ENCODE measurements around the gene CMTM6. TPM values are rescaled to one million over a fixed set of nuclear protein-coding genes. Genes with fewer than 3 reads are reported as not detected.
"Not testable (repeated sequence)": the region's sequence is repeated elsewhere in the genome, so short reads cannot be mapped to it uniquely, and the experiment has no call there.

CMTM6 gene
- total RNA-seq, 2 donors from 2014 or later, result 48.6 to 83.0 TPM

- Mint-ChIP-seq H3K27ac (no peak overlapping the region), H3K27me3 (no peaks in the 10 kb centered on the region), H3K4me1 (ENCODE audit: low read depth in 2 of 2) (peaks cover 8 to 14% of the 10 kb centered on the region in 2 donors), H3K4me3 (no peak overlapping the region), H3K9me3 (no peaks in the 10 kb centered on the region), H3K36me3 (peaks cover 6% of the 10 kb centered on the region)
- peak; percentile 73 to 87 for ATAC-seq
- peak; percentile 65 for DNase-seq (ENCODE audit: low spot score)
Observed at GRCh38 chr3:32493437-32494414, 8.9 kb downstream of the CMTM6 start.

- no peaks in the 10 kb centered on the region for H3K9me3 Mint-ChIP-seq
- ATAC-seq (peak; percentile 33 to 59), DNase-seq (ENCODE audit: low spot score) (no peak)
- no peak overlapping the region for H3K27ac Mint-ChIP-seq
- H3K4me3 Mint-ChIP-seq, result no peak overlapping the region
- peaks cover 6% of the 10 kb centered on the region for H3K36me3 Mint-ChIP-seq
- H3K27me3 Mint-ChIP-seq, result no peaks in the 10 kb centered on the region
- peaks cover 8% of the 10 kb centered on the region in 2 donors for H3K4me1 Mint-ChIP-seq (ENCODE audit: low read depth in 2 of 2)
Observed at GRCh38 chr3:32492684-32493436, 9.8 kb downstream of the CMTM6 start.

DNA sequence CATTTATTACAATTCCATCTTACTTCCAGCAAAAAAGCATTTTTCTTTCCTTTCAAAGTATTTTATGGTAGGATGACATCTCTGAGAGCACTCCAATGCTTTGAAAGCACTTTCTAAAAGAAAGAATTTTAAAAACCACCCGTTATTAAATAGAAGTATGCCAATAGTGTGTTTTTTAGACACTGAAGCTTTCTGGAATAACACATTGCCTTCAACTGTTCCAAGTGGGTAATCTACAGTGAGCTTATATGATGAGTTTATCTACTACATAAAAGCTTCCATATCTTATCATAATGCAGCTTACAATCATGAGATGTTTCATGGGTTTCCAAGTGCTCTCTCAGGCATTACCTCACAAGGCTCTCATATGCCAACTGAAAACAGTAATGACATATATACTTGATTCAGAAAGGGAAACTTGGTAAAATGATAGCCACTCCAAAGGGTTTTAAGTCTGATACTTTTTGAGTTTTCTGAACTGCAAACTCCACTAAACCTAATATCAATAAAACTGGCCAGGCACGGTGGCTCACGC is 14.1 kb downstream of the CMTM6 start:
- Mint-ChIP-seq H3K27ac (peak overlapping the region in 1 of 2 donors; percentile 39), H3K36me3 (peaks cover 10% of the 10 kb centered on the region), H3K27me3 (no peaks in the 10 kb centered on the region), H3K4me1 (ENCODE audit: low read depth in 2 of 2) (peaks cover 10 to 16% of the 10 kb centered on the region in 2 donors), H3K9me3 (no peaks in the 10 kb centered on the region), H3K4me3 (no peak overlapping the region)
- DNase-seq (ENCODE audit: low spot score), result no peak
- no peak for ATAC-seq

GRCh38 chr3:32487781-32488473 is 14.7 kb downstream of the CMTM6 start:
- no peaks in the 10 kb centered on the region for H3K27me3 Mint-ChIP-seq
- H3K27ac Mint-ChIP-seq, result peak overlapping the region in 1 of 2 donors; percentile 39
- H3K9me3 Mint-ChIP-seq, result no peaks in the 10 kb centered on the region
- H3K4me1 Mint-ChIP-seq (ENCODE audit: low read depth in 2 of 2), result peaks cover 10 to 16% of the 10 kb centered on the region in 2 donors
- no peak overlapping the region for H3K4me3 Mint-ChIP-seq
- H3K36me3 Mint-ChIP-seq, result peaks cover 10% of the 10 kb centered on the region
- no peak for ATAC-seq
- no peak for DNase-seq (ENCODE audit: low spot score)

- no peaks in the 10 kb centered on the region for H3K9me3 Mint-ChIP-seq
- H3K27ac Mint-ChIP-seq, result peak overlapping the region; percentile 7 to 33
- no peaks in the 10 kb centered on the region for H3K27me3 Mint-ChIP-seq
- DNase-seq (ENCODE audit: low spot score), result no peak
- peaks cover 24% of the 10 kb centered on the region for H3K36me3 Mint-ChIP-seq
- H3K4me1 Mint-ChIP-seq (ENCODE audit: low read depth in 2 of 2), result peaks cover 19 to 30% of the 10 kb centered on the region in 2 donors
- ATAC-seq, result no peak
- no peak overlapping the region for H3K4me3 Mint-ChIP-seq
Observed at GRCh38 chr3:32484436-32484835, 18.2 kb downstream of the CMTM6 start.

DNA sequence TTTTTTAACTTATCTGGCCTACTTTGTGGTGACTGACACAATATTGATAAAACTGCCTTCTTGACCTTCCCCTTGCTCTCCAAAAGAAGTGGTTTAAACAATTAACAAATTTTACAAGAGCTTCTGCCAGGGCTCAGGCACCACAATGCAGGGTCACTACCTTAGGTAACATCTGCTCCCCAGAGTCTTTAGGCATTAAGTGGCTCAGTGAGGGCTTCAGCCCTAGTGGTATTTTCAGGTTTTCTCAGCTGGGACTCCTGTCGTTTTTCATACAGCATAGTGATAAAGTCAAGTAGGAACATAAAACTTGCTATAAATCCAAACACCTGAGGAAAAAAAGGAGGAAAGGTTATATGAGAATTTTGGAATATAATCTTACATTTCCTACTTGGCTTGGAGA is 18.9 kb downstream of the CMTM6 start:
- Mint-ChIP-seq H3K4me3 (no peak overlapping the region), H3K27ac (peak overlapping the region in 1 of 2 donors; percentile 33), H3K4me1 (ENCODE audit: low read depth in 2 of 2) (peaks cover 19 to 30% of the 10 kb centered on the region in 2 donors), H3K27me3 (no peaks in the 10 kb centered on the region), H3K9me3 (no peaks in the 10 kb centered on the region), H3K36me3 (peaks cover 24% of the 10 kb centered on the region)
- DNase-seq (ENCODE audit: low spot score), result no peak
- ATAC-seq, result no peak

DNA sequence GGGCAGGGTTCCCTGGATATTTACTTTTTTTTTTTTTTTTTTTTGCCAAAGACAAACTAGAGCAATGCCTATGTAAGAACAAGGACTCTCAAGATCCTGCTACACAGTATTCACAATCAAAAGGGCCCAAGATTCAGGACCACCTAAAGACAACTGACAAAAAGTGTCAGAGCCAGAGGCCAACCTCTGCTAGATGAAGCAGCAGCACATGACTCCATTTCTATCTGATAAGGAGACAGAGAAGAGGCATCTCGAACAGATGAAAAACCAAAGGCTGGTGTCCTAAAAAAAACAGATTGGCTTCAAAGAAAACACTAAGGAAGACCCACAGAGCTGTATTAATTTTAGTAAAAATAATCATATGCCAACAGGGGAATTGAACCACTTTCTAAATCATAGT is 20.0 kb downstream of the CMTM6 start:
- H3K27me3 Mint-ChIP-seq, result no peaks in the 10 kb centered on the region
- peaks cover 24 to 30% of the 10 kb centered on the region in 2 donors for H3K4me1 Mint-ChIP-seq (ENCODE audit: low read depth in 2 of 2)
- no peak for ATAC-seq
- no peak overlapping the region for H3K27ac Mint-ChIP-seq
- H3K9me3 Mint-ChIP-seq, result no peaks in the 10 kb centered on the region
- no peak for DNase-seq (ENCODE audit: low spot score)
- H3K36me3 Mint-ChIP-seq, result peaks cover 24% of the 10 kb centered on the region
- no peak overlapping the region for H3K4me3 Mint-ChIP-seq

GRCh38 chr3:32481791-32482631 is 20.6 kb downstream of the CMTM6 start:
- peaks cover 25% of the 10 kb centered on the region for H3K36me3 Mint-ChIP-seq
- H3K9me3 Mint-ChIP-seq, result no peaks in the 10 kb centered on the region
- H3K27ac Mint-ChIP-seq, result no peak overlapping the region
- ATAC-seq (peak in 1 of 2 donors; percentile 80), DNase-seq (ENCODE audit: low spot score) (no peak)
- no peak overlapping the region for H3K4me3 Mint-ChIP-seq
- H3K27me3 Mint-ChIP-seq, result no peaks in the 10 kb centered on the region
- peaks cover 26 to 30% of the 10 kb centered on the region in 2 donors for H3K4me1 Mint-ChIP-seq (ENCODE audit: low read depth in 2 of 2)

DNA sequence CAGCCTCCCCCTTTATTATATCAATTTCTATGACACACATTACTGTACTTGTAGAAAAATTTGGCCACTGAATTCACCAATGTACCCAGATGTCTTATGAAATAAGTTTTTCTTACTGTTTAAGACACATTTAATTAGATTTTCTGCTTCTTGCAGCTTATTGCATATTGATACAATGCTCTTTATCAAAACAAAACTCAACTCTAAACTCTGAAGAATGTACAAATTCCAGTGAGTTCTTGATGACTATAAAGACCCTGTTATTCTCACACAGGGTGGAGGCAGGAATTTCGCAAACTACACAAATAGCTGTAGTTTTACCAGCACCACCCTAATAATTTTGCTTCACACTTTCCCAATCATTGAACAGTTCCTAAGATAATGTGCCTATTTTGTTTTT is 22.0 kb downstream of the CMTM6 start:
- no peaks in the 10 kb centered on the region for H3K27me3 Mint-ChIP-seq
- no peak for DNase-seq (ENCODE audit: low spot score)
- H3K27ac Mint-ChIP-seq, result no peak overlapping the region
- H3K36me3 Mint-ChIP-seq, result peaks cover 25% of the 10 kb centered on the region
- no peak for ATAC-seq
- H3K4me1 Mint-ChIP-seq (ENCODE audit: low read depth in 2 of 2), result peaks cover 28 to 30% of the 10 kb centered on the region in 2 donors
- no peak overlapping the region for H3K4me3 Mint-ChIP-seq
- no peaks in the 10 kb centered on the region for H3K9me3 Mint-ChIP-seq

DNA sequence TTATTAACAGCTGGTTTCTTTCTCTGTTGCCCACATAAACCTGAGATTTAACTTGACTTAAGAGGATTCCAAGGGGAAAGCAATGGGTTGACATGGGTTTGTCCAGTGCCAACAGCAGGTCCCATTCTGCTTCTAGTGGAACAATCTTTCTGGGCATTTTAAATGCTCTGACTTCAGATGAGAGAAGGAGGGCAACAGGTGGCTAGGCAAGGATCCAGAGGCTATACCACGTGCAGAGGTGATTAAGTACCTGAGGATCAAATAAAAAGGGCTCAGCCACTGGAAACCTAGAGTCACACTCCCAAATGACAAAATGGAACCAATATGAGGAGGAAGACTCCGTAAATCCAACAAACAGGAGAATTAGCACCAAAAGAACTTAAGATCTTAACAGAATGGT is 28.5 kb downstream of the CMTM6 start:
- H3K27me3 Mint-ChIP-seq, result no peaks in the 10 kb centered on the region
- H3K27ac Mint-ChIP-seq, result no peak overlapping the region
- H3K4me1 Mint-ChIP-seq (ENCODE audit: low read depth in 2 of 2), result peaks cover 12 to 39% of the 10 kb centered on the region in 2 donors
- peaks cover 8% of the 10 kb centered on the region for H3K36me3 Mint-ChIP-seq
- no peak overlapping the region for H3K4me3 Mint-ChIP-seq
- ATAC-seq (no peak), DNase-seq (ENCODE audit: low spot score) (no peak)
- no peaks in the 10 kb centered on the region for H3K9me3 Mint-ChIP-seq

DNA sequence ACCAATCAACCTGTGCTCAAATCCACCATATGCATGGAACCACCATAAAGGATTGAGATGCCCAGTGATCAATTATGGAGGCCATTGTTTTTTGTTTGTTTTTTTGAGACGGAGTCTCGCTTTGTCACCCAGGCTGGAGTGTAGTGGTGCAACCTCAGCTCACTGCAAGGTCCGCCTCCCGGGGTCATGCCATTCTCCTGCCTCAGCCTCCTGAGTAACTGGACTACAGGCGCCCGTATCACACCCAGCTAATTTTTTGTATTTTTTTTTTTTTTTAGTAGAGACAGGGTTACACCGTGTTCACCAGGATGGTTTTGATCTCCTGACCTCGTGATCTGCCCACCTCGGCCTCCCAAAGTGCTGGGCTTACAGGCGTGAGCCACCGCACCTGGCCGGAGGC is 30.5 kb downstream of the CMTM6 start:
- H3K27ac Mint-ChIP-seq; DNase-seq (ENCODE audit: low spot score); H3K9me3 Mint-ChIP-seq; H3K36me3 Mint-ChIP-seq; ATAC-seq; H3K4me3 Mint-ChIP-seq; H3K27me3 Mint-ChIP-seq: not testable (repeated sequence)
- H3K4me1 Mint-ChIP-seq (ENCODE audit: low read depth in 2 of 2), result peaks cover 27 to 39% of the 10 kb centered on the region in 2 donors

DNA sequence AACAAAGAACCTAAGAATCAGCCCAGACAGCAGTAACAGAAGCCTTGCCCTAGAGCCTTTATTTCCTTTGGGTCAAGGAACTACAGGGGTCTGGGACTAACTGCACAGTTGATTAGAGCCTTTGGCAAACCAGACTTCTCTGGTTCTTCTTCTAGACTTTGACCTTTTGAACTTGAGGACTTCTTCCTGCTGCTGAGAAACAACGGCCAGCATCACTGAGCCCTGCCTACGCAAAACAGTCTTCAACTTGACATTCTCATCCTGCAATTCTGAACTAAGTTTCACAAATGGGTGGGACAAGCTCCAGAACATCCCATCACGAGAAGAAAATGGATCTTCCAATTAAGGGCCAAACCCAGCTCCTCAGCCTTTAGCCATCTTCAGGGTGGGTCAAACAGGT is 31.4 kb downstream of the CMTM6 start:
- DNase-seq (ENCODE audit: low spot score) (no peak), ATAC-seq (no peak)
- Mint-ChIP-seq H3K36me3 (no peaks in the 10 kb centered on the region), H3K4me3 (no peak overlapping the region), H3K27me3 (no peaks in the 10 kb centered on the region), H3K9me3 (no peaks in the 10 kb centered on the region), H3K27ac (peak overlapping the region in 1 of 2 donors; percentile 48), H3K4me1 (ENCODE audit: low read depth in 2 of 2) (peaks cover 28 to 34% of the 10 kb centered on the region in 2 donors)
